Measurements from ENCODE around the gene GBX1. TPM values are rescaled to one million over a fixed set of nuclear protein-coding genes. Genes with fewer than 3 reads are reported as not detected.

The GBX1 gene
- total and polyA plus RNA-seq, 2 of the 4 experiments (the other 2 are of a cell fraction) = not detected

GRCh38 chr7:151110941-151111645 is 56.4 kb downstream of the GBX1 start:
- in situ Hi-C loops (cut with MboI; ENCODE audit: low sequenced_read_pairs) (loop anchor here (5.0 to 25.0 kb wide), 2 partner anchors 89 to 324 kb away; partner anchors contain the start of gene ATG9B), intact Hi-C loops (cut with micrococcal nuclease) (loop anchor here (1.0 to 5.0 kb wide), 7 partner anchors 22 to 332 kb away; partner anchors contain the start of gene ABCB8), dilution Hi-C loops (cut with HindIII; ENCODE audit: low sequenced_read_pairs, unreplicated experiment) (no loop called here)
- peaks cover 19% of the 10 kb centered on the region for H3K9me1 ChIP-seq (ENCODE audit: insufficient read depth, low read length)
- H3K36me3 ChIP-seq (ENCODE audit: control insufficient read depth, insufficient read depth, low read length) = peaks cover 5% of the 10 kb centered on the region
- WGBS, 2 experiments (ENCODE audit: extremely low coverage in 2 of 2, insufficient read length in 1 of 2) = 17% methylated on average over 1 of the region's 20 CpGs; no CpG with 5 or more reads in 1 of the 2 experiments
- H2BK15ac ChIP-seq (ENCODE audit: low read depth, low read length) = no peak overlapping the region
- no peak overlapping the region; the same call in 1 of the 2 replicates for H4K91ac ChIP-seq (ENCODE audit: insufficient read depth, low read depth, low read length)
- H3K4me3 ChIP-seq (ENCODE audit: insufficient read depth, low read depth, low read length) = no peak overlapping the region
- BruUV-seq (replicated peaks) = no TSS peak
- H2AK9ac ChIP-seq (replicated peaks; ENCODE audit: low read depth, low read length, poor library complexity) = peak overlapping the region; percentile 92
- H3K27me3 ChIP-seq (ENCODE audit: control insufficient read depth, insufficient read depth, low read length) = no peaks in the 10 kb centered on the region
- no peak overlapping the region for H3K18ac ChIP-seq (ENCODE audit: low read depth, low read length)
- peak; percentile 65 for DNase-seq
- H2AFZ ChIP-seq (replicated peaks; ENCODE audit: low read length, poor library complexity) = peak overlapping the region; percentile 86
- peaks cover 76% of the 10 kb centered on the region for H4K20me1 ChIP-seq (ENCODE audit: insufficient read depth, low read length)
- no peak overlapping the region for H3K56ac ChIP-seq (ENCODE audit: extremely low read depth, insufficient read depth, low read length)
- peak overlapping the region in 1 of 2 experiments; percentile 45; a peak in 1 of 4 replicates for H4K8ac ChIP-seq (ENCODE audit: low read depth in 2 of 2, low read length in 2 of 2)
- H3K9me3 ChIP-seq (ENCODE audit: control insufficient read depth, insufficient read depth, low read length) = no peaks in the 10 kb centered on the region
- no peak overlapping the region for H3K9ac ChIP-seq (ENCODE audit: low read depth, low read length)
- no peak overlapping the region for H2BK20ac ChIP-seq (ENCODE audit: low read depth, low read length)
- H3K27ac ChIP-seq (ENCODE audit: insufficient read depth, low read length) = no peak overlapping the region
- H3K23ac ChIP-seq (ENCODE audit: low read depth, low read length) = no peak overlapping the region
- peak; percentile 48 for ATAC-seq (ENCODE audit: low read depth)
- H3K4ac ChIP-seq (ENCODE audit: low read depth, low read length) = peak overlapping the region; percentile 53
- POLR2A ChIA-PET (ENCODE audit: unreplicated experiment) = no interaction called here
- CTCF ChIA-PET = interaction anchor here (0.6 to 1.7 kb wide), 7 partner anchors 13 to 72 kb away, joined by 3 to 7 read pairs (median 3); no protein-coding TSS in a partner anchor
- no peak overlapping the region for H4K5ac ChIP-seq (ENCODE audit: low read depth, low read length)
- H3K14ac ChIP-seq (replicated peaks; ENCODE audit: low read depth, low read length) = no peak overlapping the region
- H3K4me2 ChIP-seq (ENCODE audit: low read depth, low read length) = no peak overlapping the region
- H2BK5ac ChIP-seq (ENCODE audit: low read depth, low read length, poor library complexity, severe bottlenecking) = no peak overlapping the region
- H2BK120ac ChIP-seq (ENCODE audit: low read depth, low read length) = no peak overlapping the region
- TF ChIP-seq CTCF (conservative IDR thresholded peaks at IDR 0.05; ENCODE audit: low read depth, low read length) (peak; percentile 89), SMC3 (IDR thresholded peaks at IDR 0.05; ENCODE audit: low read depth, low read length) (peak; percentile 72), RCOR1 (IDR thresholded peaks at IDR 0.05; ENCODE audit: insufficient replicate concordance, low read length) (no peak), RAD21 (IDR thresholded peaks at IDR 0.05; ENCODE audit: low read length) (peak; percentile 90), MAZ (IDR thresholded peaks at IDR 0.05; ENCODE audit: borderline replicate concordance, low read depth, low read length) (peak; percentile 21; the same call in 1 of the 2 replicates), CHD1 (IDR thresholded peaks at IDR 0.05; ENCODE audit: low read depth, low read length) (no peak)
- peaks cover 23 to 74% of the 10 kb centered on the region in 2 experiments; a peak in 3 of 4 replicates for H3K79me1 ChIP-seq (ENCODE audit: low read depth in 1 of 2, low read length in 2 of 2)
- H2AK5ac ChIP-seq (ENCODE audit: low read depth, low read length) = peak overlapping the region; percentile 51; the same call in 1 of the 2 replicates
- peaks cover 24% of the 10 kb centered on the region for H3K4me1 ChIP-seq (ENCODE audit: control insufficient read depth, insufficient read depth, low read length)
